GM12878 (cell line): ENCODE measurements around the gene NSD2. TPM values are rescaled to one million over a fixed set of nuclear protein-coding genes. Genes with fewer than 3 reads are reported as not detected.

Source experiments
- ATAC-seq: fragments of 200-7000 bp; cut with Tn5 transposase; 3 replicates; pipeline ENCODE4 v1.9.1; 2020; ENCODE audit warnings: mild to moderate bottlenecking, moderate library complexity
- BruUV-seq: library from RNA; stranded (reverse); fragments of 400-500 nt; replicated peaks from 2 replicates; lab custom pipeline; 2021; lab: Mats Ljungman, UMichigan
- CTCF ChIA-PET: fragments of 300-600 bp; sonication (Branson Sonifier 250); formaldehyde crosslinking; extraction: SDS; loops from one replicate; lab custom pipeline; 2021; ENCODE audit warnings: inconsistent platforms; lab: Yijun Ruan, JAX
- POLR2A ChIA-PET: fragments of 350-600 bp; formaldehyde crosslinking; extraction: SDS; loops from one replicate; lab custom pipeline; 2021; ENCODE audit warnings: inconsistent platforms; lab: Charles Lee
- RAD21 ChIA-PET: fragments of 300-600 bp; sonication (Branson Sonifier 250); formaldehyde crosslinking; loops from one replicate; lab custom pipeline; 2023; ENCODE audit warnings: antibody characterized with exemption; ENCODE audit not compliant: unreplicated experiment; lab: Charles Lee
- SMC1A ChIA-PET: fragments of 300-600 bp; sonication (Branson Sonifier 250); formaldehyde crosslinking; loops from one replicate; lab custom pipeline; 2023; ENCODE audit not compliant: unreplicated experiment, uncharacterized antibody; lab: Charles Lee
- DNase-seq: peaks from one replicate; pipeline ENCODE4 v3.0.0-alpha.2; 2011; ENCODE audit warnings: low read depth, low spot score
- FAIRE-seq: peaks from 3 replicates; lab custom pipeline; 2011; peaks lifted over from hg19 to GRCh38; lab: Jason Lieb, UNC
- H2AFZ ChIP-seq: 2 replicates; pipeline ENCODE4 v1.6.0; 2011; ENCODE audit warnings: low read depth, low read length, control low read depth; ENCODE audit not compliant: control insufficient read depth
- H3K27ac ChIP-seq: 2 replicates; pipeline ENCODE4 v1.5.1; 2011; ENCODE audit warnings: control low read depth; ENCODE audit not compliant: control insufficient read depth, insufficient read depth
- H3K27me3 ChIP-seq, 2 experiments: replicated peaks in 1 of 2; 2 replicates each; pipeline versions ENCODE4 v1.6.0 to v1.6.1; 2011; ENCODE audit warnings: low read length in 1 of 2; ENCODE audit not compliant: control insufficient read depth in 2 of 2, insufficient read depth in 2 of 2
- H3K36me3 ChIP-seq, 2 experiments: 2 replicates each; pipeline ENCODE4 v1.5.1; 2011; ENCODE audit warnings: low read length in 1 of 2; ENCODE audit not compliant: control insufficient read depth in 2 of 2, insufficient read depth in 2 of 2
- H3K4me1 ChIP-seq: 2 replicates; pipeline ENCODE4 v1.6.1; 2011; ENCODE audit warnings: mild to moderate bottlenecking, low read length, moderate library complexity, mixed read lengths; ENCODE audit not compliant: control insufficient read depth, insufficient read depth
- H3K4me2 ChIP-seq: 2 replicates; pipeline ENCODE4 v1.6.0; 2011; ENCODE audit warnings: control low read depth; ENCODE audit not compliant: control insufficient read depth, insufficient read depth
- H3K4me3 ChIP-seq: fragments of 200-600 bp; sonication (generic); 2 replicates; pipeline ENCODE4 v1.5.1; 2016
- H3K79me2 ChIP-seq: 2 replicates; pipeline ENCODE4 v1.6.0; 2011; ENCODE audit warnings: low read length; ENCODE audit not compliant: control insufficient read depth, insufficient read depth
- H3K9ac ChIP-seq: 2 replicates; pipeline ENCODE4 v1.8.0; 2011; ENCODE audit warnings: low read length, control low read depth, mixed read lengths; ENCODE audit not compliant: control insufficient read depth, insufficient read depth
- H3K9me3 ChIP-seq: replicated peaks from 3 replicates; pipeline ENCODE4 v1.5.1; 2011; ENCODE audit warnings: mild to moderate bottlenecking, low read length; ENCODE audit not compliant: control insufficient read depth, insufficient read depth
- H4K20me1 ChIP-seq: 2 replicates; pipeline ENCODE4 v1.6.0; 2011; ENCODE audit not compliant: control insufficient read depth, insufficient read depth
- BHLHE40 ChIP-seq, 2 experiments: fragments of 450-650 bp in 1 of 2; IDR thresholded peaks; 2 replicates each; pipeline ENCODE4 v1.6.1; 2011 to 2017; ENCODE audit warnings: low read depth in 2 of 2, borderline replicate concordance in 1 of 2, improper control_type of control experiment in 1 of 2, low read length in 1 of 2, mild to moderate bottlenecking in 1 of 2
- CBFB ChIP-seq: IDR thresholded peaks from 2 replicates; pipeline ENCODE4 v1.6.1; 2016; ENCODE audit warnings: antibody characterized with exemption, low read depth
- CHD4 ChIP-seq: fragments of 200-600 bp; sonication (generic); IDR thresholded peaks from 2 replicates; pipeline ENCODE4 v1.6.1; 2016; ENCODE audit warnings: mild to moderate bottlenecking
- CREB1 ChIP-seq: IDR thresholded peaks from 2 replicates; pipeline ENCODE4 v1.6.1; 2012; ENCODE audit warnings: low read depth, mild to moderate bottlenecking, inconsistent platforms
- EP300 ChIP-seq, 2 experiments: fragments of 150-350 bp in 1 of 2; IDR thresholded peaks; 2 replicates each; pipeline ENCODE4 v1.6.1; 2011 to 2012; ENCODE audit warnings: low read depth in 2 of 2, low read length in 2 of 2, borderline replicate concordance in 1 of 2, improper control_type of control experiment in 1 of 2, inconsistent platforms in 1 of 2; ENCODE audit not compliant: control insufficient read depth in 1 of 2
- NFXL1 ChIP-seq: fragments of 450-650 bp; IDR thresholded peaks from 2 replicates; pipeline ENCODE4 v1.6.1; 2017; ENCODE audit warnings: antibody characterized with exemption, mild to moderate bottlenecking, borderline replicate concordance
- POLR2AphosphoS2 ChIP-seq: IDR thresholded peaks from 2 replicates; pipeline ENCODE4 v1.6.1; 2011; ENCODE audit warnings: low read depth, mild to moderate bottlenecking, low read length, improper control_type of control experiment, moderate library complexity
- RCOR1 ChIP-seq: conservative IDR thresholded peaks from 2 replicates; pipeline ENCODE4 v1.6.1; 2012; ENCODE audit warnings: low read depth, low read length, improper control_type of control experiment
- ZBED1 ChIP-seq: IDR thresholded peaks from 2 replicates; pipeline ENCODE4 v1.6.1; 2016; ENCODE audit warnings: borderline replicate concordance
- ZBTB40 ChIP-seq: fragments of 450-650 bp; IDR thresholded peaks from 2 replicates; pipeline ENCODE4 v1.6.1; 2016; ENCODE audit warnings: mild to moderate bottlenecking, moderate library complexity, borderline replicate concordance
- WGBS: methylation state at CpG from one replicate; pipeline ENCODE4 v1.1.6; 2016; ENCODE audit warnings: low lambda C conversion rate; ENCODE audit not compliant: insufficient replicate concordance, insufficient coverage; ENCODE audit errors: missing lambda C conversion rate; 5-methylcytosine and 5-hydroxymethylcytosine counted together
- in situ Hi-C: fragments of 300-500 bp; cut with MboI; formaldehyde crosslinking; loops from 9 replicates; pipeline ENCODE4 v1.14.3; 2018; ENCODE audit warnings: mixed read lengths
- intact Hi-C: fragments of 100-400 bp; cut with micrococcal nuclease; formaldehyde crosslinking; loops from one replicate; pipeline ENCODE4 v1.14.2; 2022; ENCODE audit not compliant: unreplicated experiment
- polyA plus RNA-seq, 11 experiments: library from polyadenylated mRNA; depleted of rRNA in 4 of 11; unstranded in 6 of 11; stranded (reverse) in 5 of 11; fragments of >200 nt; fragmentation: Nextera tagmentation in 4 of 11; fragmentation: Illumina TruSeq in 1 of 11; extraction: Ambion mirVana in 4 of 11; extraction: Trizol in 1 of 11; gene quantifications; 1 replicate in 1 of 11; 2 replicates in 10 of 11; pipeline versions ENCODE4 v1.2.1 to v1.2.3, GENCODE V29; 2011 to 2016; ENCODE audit warnings: inconsistent platforms in 2 of 11, missing spikeins in 2 of 11, low read depth in 1 of 11
- total RNA-seq, 4 experiments: library from RNA; depleted of rRNA in 3 of 4; stranded (reverse); fragments of >200 nt in 3 of 4; fragmentation: Illumina TruSeq in 1 of 4; extraction: Trizol in 1 of 4; gene quantifications; 2 replicates each; pipeline versions ENCODE4 v1.2.1 to v1.2.3, GENCODE V29; 2013 to 2021
- TF ChIP-seq, protein P1 (sequence below): IDR thresholded peaks from 2 replicates; pipeline ENCODE4 v1.6.1; 2012; ENCODE audit warnings: low read depth, low read length, improper control_type of control experiment

NSD2 gene
- total and polyA plus RNA-seq, 10 of the 15 experiments (the other 5 are each of a cell fraction or from before 2014, with no cell fraction given) = 8.6 to 139 (median 67.2) TPM

GRCh38 chr4:1967512-1968149, 96.4 kb downstream of the NSD2 start:
- in situ Hi-C loops = no loop called here

GRCh38 chr4:1968686-1969295, 97.6 kb downstream of the NSD2 start:
- no peak for DNase-seq
- H3K27me3 ChIP-seq = no peaks in the 10 kb centered on the region
- POLR2A ChIA-PET = no interaction called here
- CTCF ChIA-PET = no interaction called here
- peaks cover 29 to 45% of the 10 kb centered on the region in 2 experiments for H3K36me3 ChIP-seq
- 97% methylated on average over 7 of the region's 7 CpGs for WGBS
- H3K9me3 ChIP-seq = no peaks in the 10 kb centered on the region; the same call in 2 of the 3 replicates
- no peak overlapping the region for H2AFZ ChIP-seq
- no peak overlapping the region for H3K27ac ChIP-seq
- no TSS peak for BruUV-seq
- intact Hi-C loops (no loop called here), in situ Hi-C loops (no loop called here)
- no peak overlapping the region for H3K9ac ChIP-seq
- no peaks in the 10 kb centered on the region for H3K4me1 ChIP-seq
- SMC1A ChIA-PET = no interaction called here
- no peaks in the 10 kb centered on the region for H3K79me2 ChIP-seq
- ATAC-seq = no peak
- H3K4me3 ChIP-seq = no peak overlapping the region
- H3K4me2 ChIP-seq = no peak overlapping the region
- no peaks in the 10 kb centered on the region for H4K20me1 ChIP-seq
- FAIRE-seq = no peak
- RAD21 ChIA-PET = no interaction called here
- TF ChIP-seq NFXL1 (no peak), ZBTB40 (no peak), CREB1 (no peak), CBFB (no peak)
- TF ChIP-seq, protein P1, sequence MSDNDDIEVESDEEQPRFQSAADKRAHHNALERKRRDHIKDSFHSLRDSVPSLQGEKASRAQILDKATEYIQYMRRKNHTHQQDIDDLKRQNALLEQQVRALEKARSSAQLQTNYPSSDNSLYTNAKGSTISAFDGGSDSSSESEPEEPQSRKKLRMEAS = no peak

More at GRCh38 chr4:1967512-1968149, 96.4 kb downstream of the NSD2 start:
- Histone ChIP-seq H3K9me3 (no peaks in the 10 kb centered on the region; the same call in 2 of the 3 replicates), H4K20me1 (no peaks in the 10 kb centered on the region), H3K4me2 (no peak overlapping the region), H3K27ac (no peak overlapping the region), H3K79me2 (no peaks in the 10 kb centered on the region), H2AFZ (no peak overlapping the region), H3K4me1 (no peaks in the 10 kb centered on the region), H3K27me3 (no peaks in the 10 kb centered on the region), H3K36me3 (peaks cover 30 to 45% of the 10 kb centered on the region in 2 experiments), H3K9ac (no peak overlapping the region), H3K4me3 (no peak overlapping the region)
- no peak for FAIRE-seq
- ChIA-PET CTCF (no interaction called here), RAD21 (no interaction called here), POLR2A (no interaction called here), SMC1A (no interaction called here)
- TF ChIP-seq BHLHE40 (IDR thresholded peaks at IDR 0.05; ENCODE audit: borderline replicate concordance in 1 of 2, low read depth in 2 of 2, low read length in 1 of 2) (no peak), CHD4 (no peak), ZBED1 (no peak), RCOR1 (no peak), POLR2AphosphoS2 (no peak), EP300 (IDR thresholded peaks at IDR 0.05; ENCODE audit: borderline replicate concordance in 1 of 2, control insufficient read depth in 1 of 2, low read depth in 2 of 2, low read length in 2 of 2) (no peak), CREB1 (no peak)
- no peak for DNase-seq
- 77% methylated on average over 5 of the region's 5 CpGs for WGBS
- intact Hi-C loops = no loop called here
- no peak for ATAC-seq
- no TSS peak for BruUV-seq
